Measurements from ENCODE around the gene IGLON5.

IGLON5 gene

DNA sequence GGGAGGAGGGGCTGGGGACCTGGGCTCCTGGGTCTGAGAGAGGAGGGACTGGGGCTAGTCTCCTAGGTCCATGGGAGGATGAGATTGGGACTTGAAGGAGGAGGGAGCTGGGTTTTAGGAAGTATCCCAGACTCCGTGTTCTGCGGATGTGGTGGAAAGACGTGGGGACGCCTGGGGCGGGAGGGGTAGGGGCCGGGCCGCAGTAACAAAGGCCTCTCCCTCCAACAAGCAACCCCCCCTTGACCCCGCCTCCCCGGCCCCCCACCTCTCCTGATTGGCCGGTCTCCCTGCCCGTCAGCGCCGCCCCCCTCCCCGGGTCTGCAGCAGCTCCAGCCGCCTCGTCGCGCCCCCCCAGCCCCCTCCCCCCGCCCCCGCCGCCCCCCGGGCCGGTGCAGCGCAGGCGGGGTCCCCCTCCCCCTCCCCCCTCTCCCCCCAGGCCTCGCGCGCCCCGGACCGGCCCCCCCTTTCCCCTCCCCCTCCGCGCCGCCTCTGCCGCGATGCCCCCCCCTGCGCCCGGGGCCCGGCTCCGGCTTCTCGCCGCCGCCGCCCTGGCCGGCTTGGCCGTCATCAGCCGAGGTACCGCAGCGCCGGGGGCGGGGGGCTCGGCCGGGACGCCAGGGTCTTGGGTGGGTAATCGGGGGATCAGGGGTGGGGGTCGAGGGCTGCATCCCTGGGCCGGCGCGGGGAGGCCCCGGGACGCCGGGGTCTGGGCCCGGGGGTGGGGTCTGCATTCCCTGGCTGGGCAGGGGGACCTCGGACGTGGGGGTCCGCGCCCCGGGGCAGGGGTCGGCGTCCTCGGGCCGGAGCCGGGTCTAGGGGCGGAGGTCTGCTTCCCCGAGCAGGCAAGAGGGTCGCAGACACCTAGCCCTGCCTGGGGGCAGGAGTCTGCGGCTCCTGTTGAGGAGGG is at the start of gene IGLON5:
TSS of gene IGLON5 (plus strand) at position 294 of the 907 bp plus-strand sequence. CDS start at position 498, 204 bp downstream.
- ATAC-seq (no peak), DNase-seq (ENCODE audit: low spot score in 2 of 2) (no peak)
- no peak within 1 kb of the TSS for H3K4me3 Mint-ChIP-seq
- peaks cover 5% of the 10 kb centered on the region for H3K4me1 Mint-ChIP-seq
- H3K36me3 Mint-ChIP-seq, result no peaks in the 10 kb centered on the region
- H3K9me3 Mint-ChIP-seq, result peaks cover 7% of the 10 kb centered on the region
- no peak within 1 kb of the TSS for H3K27ac Mint-ChIP-seq

DNA sequence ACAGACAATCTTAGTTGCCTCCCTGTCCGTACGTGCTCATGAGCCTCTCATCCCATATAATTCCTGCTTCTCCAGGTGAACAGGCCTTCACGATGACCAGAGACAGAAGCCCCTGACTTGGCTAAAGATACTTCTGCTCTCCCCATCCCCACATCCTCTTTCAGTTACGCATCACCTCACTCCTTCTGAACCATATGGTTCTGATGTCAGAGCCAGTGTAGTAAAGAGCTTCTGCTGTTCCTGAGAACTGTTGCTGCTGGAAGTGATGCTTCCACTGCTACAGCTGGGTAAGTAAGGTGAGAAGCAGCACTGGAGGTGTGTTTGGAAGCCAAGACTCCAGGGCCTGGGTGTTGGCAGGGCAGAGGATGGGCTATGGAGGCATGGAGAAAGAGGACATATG is 47.6 kb upstream of the IGLON5 start:
- no peaks in the 10 kb centered on the region for H3K9me3 Mint-ChIP-seq
- no peak overlapping the region for H3K27ac Mint-ChIP-seq
- H3K4me3 Mint-ChIP-seq, result no peak overlapping the region
- no peaks in the 10 kb centered on the region for H3K36me3 Mint-ChIP-seq
- H3K4me1 Mint-ChIP-seq, result no peaks in the 10 kb centered on the region
- ATAC-seq (no peak), DNase-seq (ENCODE audit: low spot score in 2 of 2) (no peak)

DNA sequence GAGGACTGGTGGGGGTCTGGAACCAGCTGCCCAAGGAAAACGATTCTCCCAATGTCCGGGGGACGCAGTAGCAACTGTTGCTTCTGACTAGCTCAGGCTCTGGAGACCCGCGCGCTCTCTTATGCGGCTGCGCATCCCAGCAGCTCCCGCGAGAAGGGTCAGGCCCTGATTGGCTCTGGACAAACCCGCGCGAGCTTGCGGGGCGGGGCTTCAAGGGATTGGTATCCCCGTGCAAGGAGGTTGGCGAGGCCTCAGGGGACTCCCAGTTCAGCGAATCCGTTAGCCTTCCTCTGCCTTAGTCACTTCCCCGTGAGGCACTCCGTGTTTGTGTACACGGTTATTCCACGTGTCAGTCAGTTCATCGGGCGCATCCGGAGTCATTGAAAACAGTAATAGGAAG is 40.4 kb upstream of the IGLON5 start:
- no peak for ATAC-seq
- H3K27ac Mint-ChIP-seq, result no peak overlapping the region
- H3K9me3 Mint-ChIP-seq, result no peaks in the 10 kb centered on the region
- no peaks in the 10 kb centered on the region for H3K36me3 Mint-ChIP-seq
- no peak overlapping the region for H3K4me3 Mint-ChIP-seq
- no peak for DNase-seq (ENCODE audit: low spot score in 2 of 2)
- peaks cover 16% of the 10 kb centered on the region for H3K4me1 Mint-ChIP-seq

DNA sequence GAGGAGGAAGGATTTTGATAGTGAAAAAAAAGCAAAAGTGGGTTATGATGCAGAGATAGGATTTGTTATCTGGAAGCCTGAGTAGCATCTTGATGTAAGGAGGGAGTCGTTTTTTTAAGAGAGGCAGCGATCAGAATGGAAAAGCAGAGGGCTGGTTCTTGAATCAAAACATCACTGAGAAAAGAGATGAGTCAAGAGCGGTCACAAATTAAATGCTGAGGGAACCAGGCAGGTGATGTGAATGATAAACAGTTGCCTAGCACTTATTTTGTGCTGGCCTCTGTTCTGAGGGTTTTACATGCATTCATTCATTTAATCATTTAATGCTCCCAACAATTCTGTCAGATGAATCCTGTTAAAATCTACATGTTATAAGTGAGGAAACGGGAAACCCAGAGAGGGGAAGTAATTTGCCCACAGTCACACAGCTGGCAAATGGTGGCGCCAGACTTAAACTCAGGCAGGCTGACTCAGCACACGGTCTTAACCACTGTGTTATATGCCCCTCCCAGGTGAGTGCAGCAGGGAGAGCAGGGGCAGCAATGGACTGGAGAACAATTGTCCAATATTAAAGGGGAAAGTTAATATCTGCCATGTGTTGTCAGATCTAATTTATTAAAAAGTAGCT is 39.1 kb upstream of the IGLON5 start:
- peak overlapping the region; percentile 65 for H3K27ac Mint-ChIP-seq
- ATAC-seq, result peak; percentile 80

DNA sequence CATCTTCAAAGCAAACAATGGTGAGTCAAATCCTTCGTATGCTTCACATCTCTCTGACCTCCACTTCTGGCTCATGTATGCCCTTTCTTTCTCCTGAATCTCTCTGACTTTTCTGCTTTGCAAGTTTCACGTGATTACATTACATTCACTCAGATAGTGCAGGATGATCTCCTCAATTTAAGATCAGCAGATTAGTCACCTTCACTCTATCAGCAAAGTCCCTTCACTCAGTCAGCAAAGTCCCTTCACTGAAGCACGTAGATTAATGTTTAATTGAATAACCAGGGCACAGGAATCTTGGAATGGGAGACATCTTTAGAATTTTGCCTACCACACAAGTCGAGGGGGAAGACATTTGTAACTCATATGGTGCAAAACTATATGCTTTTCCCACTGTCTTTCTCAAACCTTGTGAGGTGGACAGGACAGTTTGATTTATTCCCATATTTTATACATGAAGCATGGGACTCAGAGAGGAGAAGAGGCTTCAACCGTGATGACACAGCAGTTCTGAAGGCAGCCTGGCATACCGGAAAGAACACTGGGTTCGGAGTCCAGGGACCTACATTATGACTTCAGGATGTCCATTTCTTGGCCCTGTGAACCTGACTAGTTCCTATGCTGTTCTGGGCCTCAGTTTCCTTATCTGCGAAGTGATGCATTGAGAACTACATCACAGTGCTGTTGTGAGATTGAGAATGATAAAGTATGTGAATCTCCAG is 37.2 kb upstream of the IGLON5 start:
- no peaks in the 10 kb centered on the region for H3K9me3 Mint-ChIP-seq
- H3K4me3 Mint-ChIP-seq, result no peak overlapping the region
- ATAC-seq (peak; percentile 63), DNase-seq (ENCODE audit: low spot score in 2 of 2) (no peak)
- H3K4me1 Mint-ChIP-seq, result peaks cover 16% of the 10 kb centered on the region
- H3K36me3 Mint-ChIP-seq, result no peaks in the 10 kb centered on the region
- H3K27ac Mint-ChIP-seq, result no peak overlapping the region

More for the DNA sequence above, 39.1 kb upstream of the IGLON5 start:
- H3K4me3 Mint-ChIP-seq, result no peak overlapping the region
- peaks cover 16% of the 10 kb centered on the region for H3K4me1 Mint-ChIP-seq
- peak in 1 of 2 donors; percentile 57 for DNase-seq (ENCODE audit: low spot score in 2 of 2)
- no peaks in the 10 kb centered on the region for H3K36me3 Mint-ChIP-seq
- no peaks in the 10 kb centered on the region for H3K9me3 Mint-ChIP-seq

DNA sequence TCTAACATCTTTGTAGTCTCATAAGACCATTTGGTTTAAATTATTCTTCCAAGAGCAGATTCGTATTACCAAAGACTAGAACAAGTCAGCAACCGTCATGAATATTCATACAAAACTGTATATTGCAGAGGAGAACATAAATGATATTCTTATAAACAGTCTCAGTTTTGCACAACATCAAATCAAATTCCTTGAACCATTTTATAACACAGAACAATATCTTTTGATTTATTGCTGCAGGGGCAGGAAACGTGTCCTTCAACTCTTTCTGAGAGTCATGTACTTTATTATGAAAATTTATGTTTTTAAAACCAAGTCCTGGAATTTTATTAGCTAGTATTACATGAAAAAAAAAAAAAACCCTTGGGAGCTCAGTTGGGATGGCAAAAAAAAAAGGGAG is 34.3 kb upstream of the IGLON5 start:
- ATAC-seq (no peak), DNase-seq (ENCODE audit: low spot score in 2 of 2) (no peak)
- Mint-ChIP-seq H3K36me3 (peaks cover 4% of the 10 kb centered on the region), H3K4me3 (no peak overlapping the region), H3K27ac (peak overlapping the region; percentile 9), H3K4me1 (peaks cover 13% of the 10 kb centered on the region), H3K9me3 (no peaks in the 10 kb centered on the region)

DNA sequence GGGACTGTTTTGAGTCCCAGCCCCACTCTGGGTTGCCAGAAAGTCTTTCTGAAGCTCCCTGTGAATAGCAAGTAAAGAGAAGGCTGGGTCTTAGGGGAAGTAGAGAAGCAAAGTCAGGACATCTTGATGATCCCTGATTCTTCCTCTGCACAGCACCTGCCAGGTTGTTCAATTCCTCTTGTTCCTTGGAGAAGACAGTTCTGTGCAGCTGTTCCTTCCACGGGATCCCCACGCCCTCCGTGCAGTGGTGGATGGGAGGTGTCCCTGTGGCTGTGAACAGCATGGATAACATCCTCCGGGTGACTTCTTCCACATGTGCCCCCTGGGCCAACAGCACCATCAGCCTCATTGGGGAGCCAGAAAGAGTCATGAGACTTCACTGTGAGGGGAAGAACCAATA is 29.1 kb upstream of the IGLON5 start:
- no peak overlapping the region for H3K4me3 Mint-ChIP-seq
- no peaks in the 10 kb centered on the region for H3K9me3 Mint-ChIP-seq
- ATAC-seq, result no peak
- no peak for DNase-seq (ENCODE audit: low spot score in 2 of 2)
- H3K27ac Mint-ChIP-seq, result no peak overlapping the region
- peaks cover 4% of the 10 kb centered on the region for H3K36me3 Mint-ChIP-seq
- H3K4me1 Mint-ChIP-seq, result no peaks in the 10 kb centered on the region

DNA sequence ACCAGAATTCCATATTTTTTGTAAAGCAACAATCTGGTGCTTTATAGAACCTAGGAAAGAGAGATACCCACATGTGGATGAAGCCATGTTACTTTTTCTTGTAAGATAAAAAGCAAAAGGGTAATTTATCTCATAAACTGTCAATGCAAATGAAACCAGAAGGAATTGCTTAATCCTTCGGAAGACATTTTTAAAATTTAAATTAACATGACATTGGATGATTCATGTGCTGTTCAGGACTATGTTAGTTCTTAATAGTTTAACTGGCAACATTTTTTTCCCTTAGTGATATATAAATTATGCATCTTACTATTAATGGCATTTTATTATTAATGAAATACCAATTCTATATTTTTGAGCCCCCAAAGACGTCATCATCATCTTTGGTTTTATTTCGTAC is 25.8 kb upstream of the IGLON5 start:
- DNase-seq (ENCODE audit: low spot score in 2 of 2), result no peak
- H3K4me1 Mint-ChIP-seq, result no peaks in the 10 kb centered on the region
- H3K4me3 Mint-ChIP-seq, result no peak overlapping the region
- no peak for ATAC-seq
- H3K27ac Mint-ChIP-seq, result no peak overlapping the region
- peaks cover under 1% of the 10 kb centered on the region for H3K36me3 Mint-ChIP-seq
- H3K9me3 Mint-ChIP-seq, result no peaks in the 10 kb centered on the region

DNA sequence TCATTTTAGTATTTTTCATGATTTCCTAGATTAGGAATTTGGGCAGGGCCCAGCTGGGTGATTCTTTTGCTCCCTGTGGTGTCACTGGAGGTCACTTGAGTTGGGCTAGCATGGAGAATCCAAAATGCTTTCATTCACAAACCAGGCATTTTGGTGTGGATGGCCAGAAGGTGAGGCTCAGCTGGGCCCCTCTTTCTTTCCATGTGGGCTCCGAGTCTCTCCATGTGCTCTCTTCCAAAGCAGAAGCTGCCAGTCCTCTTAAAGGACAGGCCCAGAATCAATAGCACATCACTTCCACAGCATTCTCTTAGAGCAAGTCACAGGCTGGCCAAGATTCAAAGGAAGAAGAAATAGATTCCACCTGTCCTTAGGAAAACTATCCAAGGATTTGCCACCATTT is 21.8 kb upstream of the IGLON5 start:
- Mint-ChIP-seq H3K4me1 (no peaks in the 10 kb centered on the region), H3K9me3 (no peaks in the 10 kb centered on the region), H3K36me3 (no peaks in the 10 kb centered on the region), H3K4me3 (no peak overlapping the region), H3K27ac (no peak overlapping the region)
- no peak for ATAC-seq
- no peak for DNase-seq (ENCODE audit: low spot score in 2 of 2)

DNA sequence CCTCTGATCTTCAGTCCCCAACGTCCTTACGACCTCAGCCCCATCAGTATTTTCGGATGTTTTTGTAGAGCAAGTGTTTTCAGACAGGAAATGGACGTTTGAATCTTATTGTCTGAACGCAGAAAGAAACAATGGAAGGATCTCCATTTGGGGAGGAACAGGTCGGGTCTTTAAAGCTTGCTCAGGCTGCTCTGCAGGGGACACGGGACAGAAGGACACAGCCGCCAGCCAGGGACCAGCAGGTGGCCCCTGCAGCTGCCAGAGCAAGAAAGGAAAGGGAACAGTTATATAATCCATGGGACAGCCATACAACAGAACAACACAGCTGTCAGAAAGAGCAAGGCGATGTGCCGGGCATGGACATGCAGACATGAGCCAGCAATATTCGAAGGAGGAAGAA is 18.5 kb upstream of the IGLON5 start:
- no peak for DNase-seq (ENCODE audit: low spot score in 2 of 2)
- no peaks in the 10 kb centered on the region for H3K36me3 Mint-ChIP-seq
- H3K4me1 Mint-ChIP-seq, result no peaks in the 10 kb centered on the region
- H3K27ac Mint-ChIP-seq, result peak overlapping the region; percentile 26
- H3K9me3 Mint-ChIP-seq, result no peaks in the 10 kb centered on the region
- H3K4me3 Mint-ChIP-seq, result no peak overlapping the region
- ATAC-seq, result no peak

DNA sequence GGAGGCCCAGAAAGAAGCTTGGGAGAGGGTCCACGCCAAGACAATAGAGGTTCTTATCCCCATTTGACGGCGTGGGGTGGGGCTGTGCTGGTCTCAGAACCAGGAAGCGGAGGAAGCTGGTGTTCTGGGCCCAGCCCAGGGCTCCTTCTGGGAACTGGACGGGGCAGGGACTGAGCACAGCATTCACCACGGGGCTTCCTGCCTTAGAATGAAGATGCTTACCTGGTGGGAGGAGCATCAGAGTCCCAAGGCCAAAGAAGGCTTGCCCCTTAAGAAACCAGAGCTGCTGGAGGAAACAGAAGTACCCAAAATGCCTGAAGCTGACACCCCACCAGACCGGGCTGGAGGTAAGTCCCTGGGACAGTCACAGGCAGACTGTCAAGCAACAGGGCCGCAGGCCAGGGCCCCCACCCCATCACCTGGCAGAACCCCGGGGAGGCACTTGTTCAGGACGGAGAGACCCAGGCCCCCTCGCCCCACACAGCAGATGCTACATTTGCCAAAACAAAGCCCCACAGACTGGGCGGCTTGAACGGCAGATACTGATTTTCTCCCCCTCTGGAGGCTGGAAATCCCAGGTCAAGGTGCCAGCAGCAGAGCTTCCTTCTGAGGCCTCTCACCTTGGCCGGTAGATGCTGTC is 17.8 kb upstream of the IGLON5 start:
- no peaks in the 10 kb centered on the region for H3K36me3 Mint-ChIP-seq
- peak overlapping the region; percentile 26 for H3K27ac Mint-ChIP-seq
- no peak for ATAC-seq
- H3K9me3 Mint-ChIP-seq, result no peaks in the 10 kb centered on the region
- no peak for DNase-seq (ENCODE audit: low spot score in 2 of 2)
- H3K4me3 Mint-ChIP-seq, result no peak overlapping the region
- no peaks in the 10 kb centered on the region for H3K4me1 Mint-ChIP-seq

DNA sequence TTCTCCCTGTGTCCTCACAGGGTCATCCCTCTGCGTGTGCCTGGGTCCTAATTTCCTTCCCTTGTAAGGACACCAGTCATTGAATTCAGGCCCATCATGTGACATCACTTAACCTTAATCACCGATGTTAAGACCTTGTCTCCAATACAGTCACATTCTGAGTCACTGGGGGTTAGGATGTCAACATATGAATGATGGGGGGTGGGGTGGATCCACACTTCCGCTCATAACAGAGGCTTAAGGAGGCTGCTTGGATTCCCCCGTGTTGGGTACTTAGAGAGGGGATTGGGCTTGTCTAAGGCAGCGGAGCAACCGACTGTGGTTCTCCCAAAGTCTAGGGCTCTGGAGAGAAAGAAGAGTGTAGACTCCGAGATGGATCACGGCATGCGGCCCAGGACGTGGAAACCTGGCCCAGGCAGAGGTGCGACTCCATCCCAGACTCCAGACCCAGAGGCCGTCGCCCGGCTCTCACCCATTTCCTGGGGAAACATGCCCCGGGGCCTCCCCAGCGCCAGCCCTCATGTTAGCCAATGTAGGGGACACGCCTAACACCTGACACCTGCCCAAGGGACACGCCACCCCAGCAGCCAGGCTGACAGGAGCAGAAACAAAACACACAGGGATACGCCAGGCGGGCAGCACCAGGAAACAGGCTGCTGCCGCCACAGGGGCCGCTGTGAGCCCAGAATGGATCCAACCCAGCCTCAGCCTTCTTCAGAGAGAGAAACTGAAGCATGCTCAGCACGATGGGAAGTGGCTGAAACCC is 17.1 kb upstream of the IGLON5 start:
- Mint-ChIP-seq H3K9me3 (no peaks in the 10 kb centered on the region), H3K4me3 (no peak overlapping the region), H3K36me3 (no peaks in the 10 kb centered on the region), H3K27ac (no peak overlapping the region), H3K4me1 (no peaks in the 10 kb centered on the region)
- ATAC-seq (no peak), DNase-seq (ENCODE audit: low spot score in 2 of 2) (no peak)

DNA sequence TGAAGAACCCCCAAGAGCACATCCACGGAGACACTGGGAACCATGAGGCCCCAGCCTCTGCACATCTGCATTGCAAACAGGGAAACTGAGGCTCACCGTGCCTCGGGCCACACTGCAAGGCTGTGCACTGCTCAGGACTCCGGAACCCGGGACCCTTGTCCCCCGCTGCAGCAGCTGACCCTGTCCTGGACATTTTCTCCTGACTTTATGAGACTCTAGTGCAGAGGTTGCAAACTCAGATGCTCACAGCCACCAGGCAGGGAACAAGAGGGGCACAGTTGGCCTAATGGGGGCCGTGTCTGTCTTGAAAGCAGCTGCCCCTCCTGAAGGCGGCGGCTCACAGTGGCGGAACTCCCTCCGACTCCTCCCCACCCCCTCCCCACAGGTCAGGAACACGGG is 16.5 kb upstream of the IGLON5 start:
- H3K4me1 Mint-ChIP-seq, result no peaks in the 10 kb centered on the region
- no peaks in the 10 kb centered on the region for H3K9me3 Mint-ChIP-seq
- no peak overlapping the region for H3K4me3 Mint-ChIP-seq
- ATAC-seq (no peak), DNase-seq (ENCODE audit: low spot score in 2 of 2) (no peak)
- no peaks in the 10 kb centered on the region for H3K36me3 Mint-ChIP-seq
- H3K27ac Mint-ChIP-seq, result no peak overlapping the region

DNA sequence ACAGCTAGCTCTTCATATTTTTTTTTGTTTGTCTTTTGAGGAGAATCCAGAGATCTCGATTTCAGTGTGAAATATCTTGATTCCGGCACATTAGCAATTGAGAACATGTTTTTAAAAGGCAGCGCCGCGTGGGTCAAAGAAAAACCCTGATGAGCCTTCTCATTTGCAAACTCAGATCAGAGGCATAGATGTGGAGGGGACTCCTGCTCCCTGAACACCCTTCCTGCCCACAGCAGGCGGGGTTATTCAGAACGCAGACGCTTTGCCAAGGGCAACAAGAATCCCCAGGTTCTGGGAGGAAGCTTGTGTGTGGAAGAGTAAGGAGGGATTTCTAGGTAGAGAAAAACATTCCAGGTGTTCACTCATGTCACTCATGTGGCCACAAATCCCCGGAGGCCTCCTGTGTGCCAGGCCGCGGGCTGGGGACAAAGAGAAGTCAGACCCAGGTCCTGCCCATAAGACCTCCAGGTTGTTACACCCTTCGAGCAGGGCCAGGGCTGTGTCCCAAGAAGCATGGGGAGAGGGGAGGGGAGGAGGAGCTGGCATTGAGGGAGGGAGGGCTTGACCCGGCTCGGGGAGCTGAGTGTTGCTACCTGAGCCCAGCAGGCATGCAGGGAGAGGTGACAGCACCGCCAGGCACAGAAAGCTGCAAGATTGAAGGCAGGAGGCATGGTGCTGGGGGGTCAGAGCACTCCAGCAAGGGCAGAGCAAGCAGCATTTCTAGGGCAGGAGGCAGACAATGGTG is 15.9 kb upstream of the IGLON5 start:
- no peaks in the 10 kb centered on the region for H3K9me3 Mint-ChIP-seq
- no peaks in the 10 kb centered on the region for H3K36me3 Mint-ChIP-seq
- no peak for ATAC-seq
- H3K4me3 Mint-ChIP-seq, result no peak overlapping the region
- no peak for DNase-seq (ENCODE audit: low spot score in 2 of 2)
- H3K4me1 Mint-ChIP-seq, result no peaks in the 10 kb centered on the region
- no peak overlapping the region for H3K27ac Mint-ChIP-seq

Measured in stimulated activated effector memory CD8-positive, alpha-beta T cell treated with anti-CD3 and anti-CD28 coated beads, Interleukin-12 subunit alpha, Interleukin-12 subunit beta, amount 100 ng/mL, for 72 hours (primary cell).